ENCODE data around the gene MALT1.
"Not testable (repeated sequence)": the region's sequence is repeated elsewhere in the genome, so short reads cannot be mapped to it uniquely, and the experiment has no call there.

The MALT1 gene

DNA sequence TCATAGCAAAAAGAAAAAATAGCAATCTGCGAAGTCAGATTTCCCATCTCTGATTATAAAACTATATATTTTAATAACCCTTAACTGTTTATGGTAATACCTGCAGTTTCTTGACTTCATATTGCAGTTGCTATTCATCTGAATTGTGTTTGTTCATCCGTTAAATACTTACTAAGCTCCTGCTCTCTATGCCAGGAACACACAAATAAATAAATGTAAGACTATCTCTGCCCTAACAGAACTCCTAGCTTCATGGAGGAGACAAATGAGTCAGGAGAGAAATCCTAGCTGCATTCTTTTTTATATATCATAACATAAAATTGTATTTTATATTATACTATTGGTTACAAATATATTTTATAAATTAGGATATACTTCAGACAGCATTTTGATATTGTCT lies 61.2 kb downstream of the MALT1 start:
- no peak for DNase-seq (ENCODE audit: low read depth, low spot score)

- no peak for DNase-seq (ENCODE audit: low read depth, low spot score)
These were observed 62.6 kb downstream of the MALT1 start for GRCh38 chr18:58733866-58734265.

- DNase-seq (ENCODE audit: low read depth, low spot score) = no peak
These were observed 67.1 kb downstream of the MALT1 start for GRCh38 chr18:58738322-58738721.

GRCh38 chr18:58745914-58746313 lies 74.6 kb downstream of the MALT1 start:
- no peak for DNase-seq (ENCODE audit: low read depth, low spot score)

- no peak for DNase-seq (ENCODE audit: low read depth, low spot score)
These were observed 77.8 kb downstream of the MALT1 start for GRCh38 chr18:58748899-58749595.

GRCh38 chr18:58753976-58754375 lies 82.7 kb downstream of the MALT1 start:
- no peak for DNase-seq (ENCODE audit: low read depth, low spot score)

DNA sequence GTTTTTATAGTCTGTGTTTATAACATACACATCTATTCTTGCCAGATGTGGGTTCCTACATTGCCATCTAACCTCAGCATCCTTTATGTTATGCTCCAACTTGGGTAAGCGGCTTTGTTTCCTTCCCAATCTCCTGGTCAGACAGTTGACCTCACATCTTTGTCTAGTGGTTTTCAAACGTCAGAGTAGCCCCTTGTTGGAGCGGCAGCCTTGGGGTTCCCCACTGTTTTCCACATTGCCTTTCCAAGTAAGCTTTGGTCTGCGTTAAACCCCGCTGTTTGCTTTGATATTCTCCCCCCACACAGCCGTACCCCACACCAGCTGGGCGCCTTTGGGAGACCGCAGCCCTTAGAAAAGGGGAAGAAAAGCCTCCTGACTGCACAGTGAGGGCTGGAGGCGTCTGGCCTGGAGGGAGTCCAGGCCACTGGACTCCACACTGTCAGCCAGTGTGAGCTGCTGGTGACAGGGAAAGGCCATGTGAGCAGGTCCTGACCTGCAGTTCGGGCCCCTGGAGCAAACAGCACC lies 83.3 kb downstream of the MALT1 start:
- DNase-seq (ENCODE audit: low read depth, low spot score) = no peak

GRCh38 chr18:58755304-58756010 lies 84.2 kb downstream of the MALT1 start:
- no peak for DNase-seq (ENCODE audit: low read depth, low spot score)

DNA sequence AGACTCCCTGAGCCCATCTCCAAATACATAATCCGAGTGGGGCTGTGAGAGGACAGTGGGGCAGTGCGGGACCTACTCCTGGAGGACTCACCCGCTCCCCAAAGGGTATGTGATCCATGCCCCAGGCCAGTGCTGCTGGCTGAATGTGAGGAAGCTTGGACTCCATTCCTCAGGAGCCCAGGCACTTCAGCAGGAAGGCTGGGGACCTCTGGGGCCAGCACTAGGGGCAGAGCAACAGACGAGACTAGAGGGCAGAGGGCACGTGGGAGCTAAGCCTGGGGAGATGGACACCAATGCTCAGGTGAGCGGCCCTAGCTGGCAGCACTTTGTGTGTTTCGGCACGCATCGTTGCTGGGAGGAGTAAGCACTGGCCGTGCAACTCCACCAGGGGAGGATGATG lies 84.9 kb downstream of the MALT1 start:
- DNase-seq (ENCODE audit: low read depth, low spot score) = no peak

DNA sequence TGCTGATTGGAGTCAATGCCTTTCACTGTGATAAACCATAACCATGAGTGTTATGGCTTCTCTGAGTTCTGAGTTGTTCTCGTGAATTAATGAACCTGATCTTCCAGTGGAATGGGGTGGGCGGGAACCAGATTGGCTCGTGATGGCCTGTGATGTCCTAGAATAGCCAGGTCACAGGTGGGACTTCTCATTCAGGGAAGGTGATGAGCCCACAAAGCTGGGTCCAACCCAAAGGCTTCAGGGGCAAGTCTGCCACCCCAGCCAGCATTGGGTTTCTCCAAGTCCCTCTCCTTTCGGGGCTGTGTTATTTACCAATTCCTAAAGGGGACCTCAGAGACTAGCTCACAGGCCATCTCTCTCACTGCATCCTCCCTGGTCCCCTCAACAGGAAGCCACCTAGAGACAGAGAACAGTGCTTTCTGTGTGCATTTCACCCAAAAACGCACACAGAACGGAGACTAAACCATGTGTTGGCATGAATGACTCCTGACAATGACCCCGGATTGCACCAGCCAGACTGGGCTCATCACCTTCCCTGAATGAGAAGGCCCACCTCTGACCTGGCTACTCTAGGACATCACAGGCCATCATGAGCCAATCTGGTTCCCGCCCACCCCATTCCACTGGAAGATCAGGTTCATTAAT lies 85.5 kb downstream of the MALT1 start:
- no peak for DNase-seq (ENCODE audit: low read depth, low spot score)

DNA sequence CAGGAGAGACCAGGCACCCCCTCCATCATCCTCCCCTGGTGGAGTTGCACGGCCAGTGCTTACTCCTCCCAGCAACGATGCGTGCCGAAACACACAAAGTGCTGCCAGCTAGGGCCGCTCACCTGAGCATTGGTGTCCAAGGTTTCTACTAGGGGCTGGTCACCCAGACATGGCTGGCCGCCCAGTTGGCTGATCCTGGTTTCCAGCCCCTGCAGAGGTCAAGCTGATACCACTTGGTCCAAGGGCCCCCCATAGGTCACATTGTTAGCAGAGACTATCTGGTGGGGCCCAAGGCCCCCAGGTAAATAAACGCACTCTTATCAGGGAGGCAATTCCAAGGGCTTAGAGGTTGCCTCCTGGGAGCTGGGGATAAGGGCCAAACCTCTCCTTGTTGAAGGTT lies 86.1 kb downstream of the MALT1 start:
- DNase-seq (ENCODE audit: low read depth, low spot score) = not testable (repeated sequence)

DNA sequence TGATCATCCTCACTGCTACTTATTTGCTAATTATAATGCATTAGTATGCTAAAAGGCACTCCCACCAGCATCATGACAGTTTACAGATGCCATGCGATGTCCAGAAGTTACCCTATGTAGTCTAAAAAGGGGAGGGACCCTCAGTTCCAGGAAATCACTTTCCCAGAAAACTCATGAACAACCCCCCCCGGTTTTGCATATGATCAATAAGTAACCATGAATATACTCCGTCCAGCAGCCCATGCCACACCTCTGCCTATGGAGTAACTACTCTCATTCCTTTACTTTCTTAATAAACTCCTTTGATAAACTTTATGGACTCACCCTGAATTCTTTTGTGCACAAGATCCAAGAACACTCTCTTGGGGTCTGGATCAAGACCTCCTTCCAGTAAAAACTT lies 86.8 kb downstream of the MALT1 start:
- DNase-seq (ENCODE audit: low read depth, low spot score) = no peak

GRCh38 chr18:58758606-58759005 lies 87.3 kb downstream of the MALT1 start:
- no peak for DNase-seq (ENCODE audit: low read depth, low spot score)

DNA sequence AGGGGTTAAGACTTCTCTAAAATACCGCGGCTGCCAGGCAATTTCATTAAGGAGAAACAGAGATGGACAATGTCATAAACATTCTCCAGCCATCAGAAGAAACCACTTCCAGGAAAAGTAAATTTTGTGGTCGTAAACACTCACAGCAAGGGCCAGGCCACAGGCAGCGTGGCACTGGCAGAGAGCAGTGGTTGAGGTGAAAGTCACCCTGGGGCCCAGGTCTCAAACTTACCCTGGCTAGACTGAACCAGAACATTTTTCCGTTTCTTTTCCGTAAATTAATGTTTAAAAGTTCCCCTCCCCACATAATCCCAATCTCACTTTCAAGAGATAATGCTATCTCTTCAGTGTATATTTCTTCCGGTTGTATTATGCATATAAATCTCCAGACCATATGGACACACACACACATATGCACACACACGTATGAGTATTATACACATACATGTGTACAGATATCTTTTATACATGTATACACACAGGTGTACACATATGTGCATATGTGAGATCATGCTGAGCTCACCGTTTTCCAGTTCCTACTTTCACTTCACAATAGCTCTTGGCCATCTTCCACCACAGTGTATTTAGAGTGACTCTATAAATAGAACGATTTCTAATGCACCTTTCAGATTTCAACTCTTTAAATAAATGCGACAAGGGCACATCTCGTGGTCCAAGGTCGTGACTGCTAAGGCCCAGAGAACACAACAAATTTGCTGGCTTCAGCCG lies 90.1 kb downstream of the MALT1 start:
- no peak for DNase-seq (ENCODE audit: low read depth, low spot score)

- no peak for DNase-seq (ENCODE audit: low read depth, low spot score)
These were observed 90.9 kb downstream of the MALT1 start for GRCh38 chr18:58761970-58762780.

DNA sequence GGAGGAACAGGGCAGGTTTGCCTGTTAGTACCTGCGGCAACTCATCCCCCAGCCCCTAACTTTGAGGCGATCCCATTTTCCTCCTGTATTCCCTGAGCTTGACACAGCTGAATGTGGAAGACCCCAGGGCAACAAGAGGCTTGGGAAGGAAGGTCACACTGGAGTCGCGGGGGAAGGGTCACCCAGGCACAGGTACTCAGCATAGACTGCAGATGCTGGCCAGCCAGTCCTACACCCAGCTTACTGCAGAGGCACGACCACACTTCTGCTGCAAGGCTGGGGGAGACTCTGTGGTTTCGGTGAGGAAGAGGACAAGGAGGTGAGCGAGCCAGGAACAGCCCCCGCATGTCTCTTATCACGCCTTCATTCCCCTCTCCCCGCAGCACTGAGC lies 91.5 kb downstream of the MALT1 start:
- no peak for DNase-seq (ENCODE audit: low read depth, low spot score)

DNA sequence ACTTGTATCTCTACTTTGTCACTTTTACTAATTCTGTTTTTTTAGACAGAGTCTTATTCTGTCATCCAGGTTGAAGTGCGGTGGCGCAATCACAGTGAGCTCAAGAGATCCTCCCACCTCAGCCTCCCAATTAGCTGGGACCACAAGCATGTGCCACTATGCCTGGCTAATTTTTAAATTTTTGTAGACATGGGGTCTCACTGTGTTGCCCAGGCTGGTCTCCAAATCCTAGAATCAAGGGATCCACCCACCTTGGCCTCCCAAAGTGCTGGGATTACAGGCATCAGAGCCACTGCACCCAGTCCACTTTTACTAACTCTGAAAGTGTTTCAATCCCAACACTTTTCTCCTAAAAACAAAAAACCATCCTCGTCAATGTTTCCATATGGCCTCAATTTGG lies 94.9 kb downstream of the MALT1 start:
- DNase-seq (ENCODE audit: low read depth, low spot score) = no peak

- no peak for DNase-seq (ENCODE audit: low read depth, low spot score)
These were observed 95.7 kb downstream of the MALT1 start for GRCh38 chr18:58766946-58767345.

GRCh38 chr18:58768293-58768974 lies 97.2 kb downstream of the MALT1 start:
- DNase-seq (ENCODE audit: low read depth, low spot score) = peak; percentile 88

- no peak for DNase-seq (ENCODE audit: low read depth, low spot score)
These were observed 98.1 kb downstream of the MALT1 start for GRCh38 chr18:58769321-58769720.

- DNase-seq (ENCODE audit: low read depth, low spot score) = no peak
These were observed 99.3 kb downstream of the MALT1 start for GRCh38 chr18:58770601-58771000.
